Keratinocyte (primary cell): ENCODE results near the gene RNU1-1. TPM values are rescaled to one million over a fixed set of nuclear protein-coding genes. Genes with fewer than 3 reads are reported as not detected.

ENCODE experiments used
- DNase-seq: peaks from one replicate; pipeline ENCODE4 v3.0.0-alpha.2; 2011; ENCODE audit warnings: low read depth, missing footprints, low spot score
- FAIRE-seq: peaks from 2 replicates; lab custom pipeline; 2011; peaks lifted over from hg19 to GRCh38; lab: Jason Lieb, UNC
- H2AFZ ChIP-seq: 2 replicates; pipeline ENCODE4 v1.6.0; 2012; ENCODE audit warnings: low read length, control low read depth, inconsistent platforms; ENCODE audit not compliant: control insufficient read depth
- H3K27ac ChIP-seq: 2 replicates; pipeline ENCODE4 v1.5.1; 2011; ENCODE audit warnings: low read length; ENCODE audit not compliant: control insufficient read depth, insufficient read depth
- H3K27me3 ChIP-seq: 3 replicates; pipeline ENCODE4 v1.6.0; 2011; ENCODE audit warnings: low read length; ENCODE audit not compliant: control insufficient read depth, insufficient read depth; ENCODE audit errors: extremely low read depth
- H3K36me3 ChIP-seq, 2 experiments: 2 replicates in 1 of 2; 3 replicates in 1 of 2; pipeline ENCODE4 v1.5.1; 2011; ENCODE audit warnings: low read length in 2 of 2, mild to moderate bottlenecking in 1 of 2; ENCODE audit not compliant: control insufficient read depth in 2 of 2, insufficient read depth in 2 of 2; ENCODE audit errors: extremely low read depth in 1 of 2
- H3K4me1 ChIP-seq: 3 replicates; pipeline ENCODE4 v1.5.1; 2011; ENCODE audit warnings: low read length; ENCODE audit not compliant: control insufficient read depth, insufficient read depth; ENCODE audit errors: extremely low read depth
- H3K4me2 ChIP-seq: 3 replicates; pipeline ENCODE4 v1.6.0; 2011; ENCODE audit warnings: low read depth, low read length; ENCODE audit not compliant: control insufficient read depth, insufficient read depth; ENCODE audit errors: extremely low read depth
- H3K4me3 ChIP-seq, 3 experiments: fragments of 200-600 bp in 1 of 3; sonication (generic) in 1 of 3; 2 replicates in 2 of 3; 3 replicates in 1 of 3; pipeline ENCODE4 v1.5.1; 2011 to 2016; ENCODE audit warnings: low read length in 3 of 3, mild to moderate bottlenecking in 3 of 3, control low read depth in 2 of 3, inconsistent platforms in 1 of 3, low read depth in 1 of 3, mixed read lengths in 1 of 3, mixed run types in 1 of 3, moderate library complexity in 1 of 3; ENCODE audit not compliant: control insufficient read depth in 2 of 3, insufficient read depth in 2 of 3; ENCODE audit errors: extremely low read depth in 1 of 3
- H3K79me2 ChIP-seq: 2 replicates; pipeline ENCODE4 v1.6.0; 2012; ENCODE audit warnings: low read length; ENCODE audit not compliant: control insufficient read depth, insufficient read depth
- H3K9ac ChIP-seq: 3 replicates; pipeline ENCODE4 v1.6.0; 2011; ENCODE audit warnings: low read length; ENCODE audit not compliant: control insufficient read depth, insufficient read depth; ENCODE audit errors: extremely low read depth
- H3K9me1 ChIP-seq: 3 replicates; pipeline ENCODE4 v1.6.0; 2011; ENCODE audit warnings: low read length; ENCODE audit not compliant: control insufficient read depth, insufficient read depth; ENCODE audit errors: extremely low read depth
- H3K9me3 ChIP-seq: 2 replicates; pipeline ENCODE4 v1.5.1; 2012; ENCODE audit warnings: low read depth, low read length; ENCODE audit not compliant: control insufficient read depth
- H4K20me1 ChIP-seq: 3 replicates; pipeline ENCODE4 v1.6.0; 2011; ENCODE audit warnings: low read length; ENCODE audit not compliant: control insufficient read depth, insufficient read depth; ENCODE audit errors: extremely low read depth
- CTCF ChIP-seq, 3 experiments: IDR thresholded peaks in 1 of 3; conservative IDR thresholded peaks in 1 of 3; optimal IDR thresholded peaks in 1 of 3; 2 replicates in 2 of 3; 3 replicates in 1 of 3; pipeline versions ENCODE3 to v1.5.1; 2011; ENCODE audit warnings: low read length in 3 of 3, mild to moderate bottlenecking in 3 of 3, moderate library complexity in 2 of 3, control low read depth in 1 of 3, inconsistent platforms in 1 of 3; ENCODE audit not compliant: insufficient read depth in 2 of 3; ENCODE audit errors: extremely low read depth in 1 of 3
- EZH2 ChIP-seq: IDR thresholded peaks from one replicate; pipeline ENCODE4 v1.6.1; 2012; ENCODE audit warnings: inconsistent platforms, mild to moderate bottlenecking, low read length, moderate library complexity
- dilution Hi-C: fragments of 300-500 bp; cut with MboI; formaldehyde crosslinking; loops from one replicate; pipeline ENCODE4 v1.7.0; 2020; ENCODE audit warnings: low sequenced_read_pairs; ENCODE audit not compliant: extremely low pct_ligation_motif_present
- polyA plus RNA-seq, 5 experiments: library from polyadenylated mRNA; depleted of rRNA in 3 of 5; stranded (reverse) in 3 of 5; stranded (forward) in 1 of 5; unstranded in 1 of 5; fragments of >200 nt; gene quantifications; 1 replicate in 1 of 5; 2 replicates in 3 of 5; 3 replicates in 1 of 5; pipeline versions ENCODE4 v1.2.1 to v1.2.3, GENCODE V29; 2011 to 2012; ENCODE audit warnings: missing spikeins in 2 of 5, low read depth in 1 of 5, low replicate concordance in 1 of 5
- small RNA-seq, 3 experiments: library from RNA; depleted of rRNA; stranded (forward); fragments of <200 nt; gene quantifications; one replicate each; pipeline ENCODE3, GENCODE V24; 2012; ENCODE audit warnings: low read depth in 3 of 3, low replicate concordance in 1 of 3; ENCODE audit not compliant: insufficient read length in 3 of 3

Gene RNU1-1
- polyA plus RNA-seq, 1 donor (not counting 4 experiments of a cell fraction or from before 2014, with no cell fraction given): 67.0 TPM

GRCh38 chr1:16468558-16468957 lies 45.5 kb downstream of the RNU1-1 start:
- H3K4me2 ChIP-seq: no peak overlapping the region
- H3K79me2 ChIP-seq: no peaks in the 10 kb centered on the region
- H4K20me1 ChIP-seq: no peaks in the 10 kb centered on the region
- H3K9ac ChIP-seq: no peak overlapping the region
- no peak for FAIRE-seq
- no peaks in the 10 kb centered on the region for H3K9me3 ChIP-seq
- H2AFZ ChIP-seq: no peak overlapping the region
- no peaks in the 10 kb centered on the region for H3K4me1 ChIP-seq
- no peak for TF ChIP-seq EZH2
- no peak for TF ChIP-seq CTCF (optimal IDR thresholded peaks at IDR 0.05 in 1 of 3, IDR thresholded peaks at IDR 0.05 in 1 of 3, conservative IDR thresholded peaks at IDR 0.05 in 1 of 3; ENCODE audit: extremely low read depth in 1 of 3, insufficient read depth in 2 of 3, low read length in 3 of 3)
- no peak overlapping the region for H3K4me3 ChIP-seq
- no peak overlapping the region for H3K27ac ChIP-seq
- no peaks in the 10 kb centered on the region for H3K27me3 ChIP-seq
- H3K9me1 ChIP-seq: no peaks in the 10 kb centered on the region
- peaks cover 0 to 5% of the 10 kb centered on the region in 2 experiments for H3K36me3 ChIP-seq
- DNase-seq: no peak
- dilution Hi-C loops: no loop called here

- Histone ChIP-seq H4K20me1 (no peaks in the 10 kb centered on the region), H2AFZ (no peak overlapping the region), H3K9me3 (no peaks in the 10 kb centered on the region), H3K36me3 (peaks cover 6 to 13% of the 10 kb centered on the region in 2 experiments), H3K9me1 (no peaks in the 10 kb centered on the region), H3K27me3 (no peaks in the 10 kb centered on the region), H3K4me2 (no peak overlapping the region), H3K27ac (no peak overlapping the region), H3K9ac (no peak overlapping the region), H3K4me1 (no peaks in the 10 kb centered on the region), H3K4me3 (no peak overlapping the region), H3K79me2 (no peaks in the 10 kb centered on the region)
- DNase-seq (no peak), FAIRE-seq (no peak)
- TF ChIP-seq EZH2 (no peak), CTCF (optimal IDR thresholded peaks at IDR 0.05 in 1 of 3, IDR thresholded peaks at IDR 0.05 in 1 of 3, conservative IDR thresholded peaks at IDR 0.05 in 1 of 3; ENCODE audit: extremely low read depth in 1 of 3, insufficient read depth in 2 of 3, low read length in 3 of 3) (no peak)
- dilution Hi-C loops: no loop called here
Measured at GRCh38 chr1:16464917-16465625, 49.0 kb downstream of the RNU1-1 start.

Small RNA genes lying within 50 kb of the gene (small RNA-seq; reads per million reads assigned to genes)
- 0 reads per million in 3 experiments for gene RNU1-1
- 0 reads per million in 3 experiments for gene RNU1-6P

Other genes with a start within 250 kb of the RNU1-1 start
- gene FBXO42, start 161.8 kb downstream of the RNU1-1 start, polyA plus RNA-seq: 14.1 to 18.0 TPM (median 15.8 TPM) in 3 replicates
- 68.7 to 106 TPM (median 74.1 TPM) in 3 replicates for gene SZRD1, start 147.0 kb downstream of the RNU1-1 start, polyA plus RNA-seq
- 0.04 TPM in 1 of 3 replicates, not detected in the others for gene SPATA21, start 76.9 kb downstream of the RNU1-1 start, polyA plus RNA-seq
- gene NECAP2, start 73.6 kb downstream of the RNU1-1 start, polyA plus RNA-seq: 75.7 to 90.2 TPM (median 84.9 TPM) in 3 replicates
- 12.8 to 16.4 TPM (median 14.2 TPM) in 3 replicates for gene NBPF1, start 99.3 kb upstream of the RNU1-1 start, polyA plus RNA-seq
- gene RNU1-3, start 152.7 kb upstream of the RNU1-1 start, polyA plus RNA-seq: 66.0 to 67.0 TPM in 2 of 3 replicates, not detected in the other
- 66.0 to 67.0 TPM in 2 of 3 replicates, not detected in the other for gene RNU1-4, start 226.2 kb upstream of the RNU1-1 start, polyA plus RNA-seq